ENCODE results near the gene CSRP2.

The CSRP2 gene

DNA sequence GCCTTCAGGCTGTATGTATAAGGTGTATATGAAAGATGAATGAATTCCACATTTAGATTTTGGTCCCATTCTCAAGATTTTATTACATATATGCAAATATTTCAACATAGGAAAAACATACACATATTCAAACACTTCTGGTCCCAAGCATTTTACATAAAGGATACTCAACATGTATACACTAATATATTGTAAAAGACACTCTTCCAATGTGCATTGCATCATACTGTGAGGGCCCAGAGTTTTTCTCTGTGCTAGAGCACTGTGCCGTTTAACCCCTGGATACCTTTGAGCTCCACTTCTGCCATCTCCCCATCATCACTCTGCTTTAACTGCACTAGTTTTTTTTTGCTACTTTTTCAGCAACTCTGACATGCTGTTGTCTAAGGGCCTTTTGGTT lies 66.8 kb downstream of the CSRP2 start:
- no peak for TF ChIP-seq EGR1 (IDR thresholded peaks at IDR 0.05)
- no peak for TF ChIP-seq TAF1 (IDR thresholded peaks at IDR 0.05; ENCODE audit: low read depth)
- no peak for TF ChIP-seq NFIC (IDR thresholded peaks at IDR 0.05)
- TF ChIP-seq TCF12 (IDR thresholded peaks at IDR 0.05; ENCODE audit: low read depth) = no peak
- TF ChIP-seq RAD21 (IDR thresholded peaks at IDR 0.05; ENCODE audit: low read depth) = no peak
- TF ChIP-seq, protein P1, sequence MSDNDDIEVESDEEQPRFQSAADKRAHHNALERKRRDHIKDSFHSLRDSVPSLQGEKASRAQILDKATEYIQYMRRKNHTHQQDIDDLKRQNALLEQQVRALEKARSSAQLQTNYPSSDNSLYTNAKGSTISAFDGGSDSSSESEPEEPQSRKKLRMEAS (IDR thresholded peaks at IDR 0.05) = no peak
- TF ChIP-seq CREB1 (IDR thresholded peaks at IDR 0.05; ENCODE audit: low read depth) = no peak
- TF ChIP-seq, protein P2, sequence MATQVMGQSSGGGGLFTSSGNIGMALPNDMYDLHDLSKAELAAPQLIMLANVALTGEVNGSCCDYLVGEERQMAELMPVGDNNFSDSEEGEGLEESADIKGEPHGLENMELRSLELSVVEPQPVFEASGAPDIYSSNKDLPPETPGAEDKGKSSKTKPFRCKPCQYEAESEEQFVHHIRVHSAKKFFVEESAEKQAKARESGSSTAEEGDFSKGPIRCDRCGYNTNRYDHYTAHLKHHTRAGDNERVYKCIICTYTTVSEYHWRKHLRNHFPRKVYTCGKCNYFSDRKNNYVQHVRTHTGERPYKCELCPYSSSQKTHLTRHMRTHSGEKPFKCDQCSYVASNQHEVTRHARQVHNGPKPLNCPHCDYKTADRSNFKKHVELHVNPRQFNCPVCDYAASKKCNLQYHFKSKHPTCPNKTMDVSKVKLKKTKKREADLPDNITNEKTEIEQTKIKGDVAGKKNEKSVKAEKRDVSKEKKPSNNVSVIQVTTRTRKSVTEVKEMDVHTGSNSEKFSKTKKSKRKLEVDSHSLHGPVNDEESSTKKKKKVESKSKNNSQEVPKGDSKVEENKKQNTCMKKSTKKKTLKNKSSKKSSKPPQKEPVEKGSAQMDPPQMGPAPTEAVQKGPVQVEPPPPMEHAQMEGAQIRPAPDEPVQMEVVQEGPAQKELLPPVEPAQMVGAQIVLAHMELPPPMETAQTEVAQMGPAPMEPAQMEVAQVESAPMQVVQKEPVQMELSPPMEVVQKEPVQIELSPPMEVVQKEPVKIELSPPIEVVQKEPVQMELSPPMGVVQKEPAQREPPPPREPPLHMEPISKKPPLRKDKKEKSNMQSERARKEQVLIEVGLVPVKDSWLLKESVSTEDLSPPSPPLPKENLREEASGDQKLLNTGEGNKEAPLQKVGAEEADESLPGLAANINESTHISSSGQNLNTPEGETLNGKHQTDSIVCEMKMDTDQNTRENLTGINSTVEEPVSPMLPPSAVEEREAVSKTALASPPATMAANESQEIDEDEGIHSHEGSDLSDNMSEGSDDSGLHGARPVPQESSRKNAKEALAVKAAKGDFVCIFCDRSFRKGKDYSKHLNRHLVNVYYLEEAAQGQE (IDR thresholded peaks at IDR 0.05; ENCODE audit: low read depth) = no peak
- TF ChIP-seq, protein P3, sequence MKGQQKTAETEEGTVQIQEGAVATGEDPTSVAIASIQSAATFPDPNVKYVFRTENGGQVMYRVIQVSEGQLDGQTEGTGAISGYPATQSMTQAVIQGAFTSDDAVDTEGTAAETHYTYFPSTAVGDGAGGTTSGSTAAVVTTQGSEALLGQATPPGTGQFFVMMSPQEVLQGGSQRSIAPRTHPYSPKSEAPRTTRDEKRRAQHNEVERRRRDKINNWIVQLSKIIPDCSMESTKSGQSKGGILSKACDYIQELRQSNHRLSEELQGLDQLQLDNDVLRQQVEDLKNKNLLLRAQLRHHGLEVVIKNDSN (IDR thresholded peaks at IDR 0.05) = no peak
- no peak for TF ChIP-seq CEBPB (IDR thresholded peaks at IDR 0.05)
- no peak for TF ChIP-seq YY1 (IDR thresholded peaks at IDR 0.05; ENCODE audit: low read depth)
- no peak for TF ChIP-seq TEAD4 (IDR thresholded peaks at IDR 0.05)
- TF ChIP-seq FOXM1 (IDR thresholded peaks at IDR 0.05; ENCODE audit: borderline replicate concordance, low read depth) = no peak
- TF ChIP-seq EP300 (IDR thresholded peaks at IDR 0.05; ENCODE audit: borderline replicate concordance) = no peak
- TF ChIP-seq ZBTB7A (IDR thresholded peaks at IDR 0.05; ENCODE audit: low read depth) = no peak

DNA sequence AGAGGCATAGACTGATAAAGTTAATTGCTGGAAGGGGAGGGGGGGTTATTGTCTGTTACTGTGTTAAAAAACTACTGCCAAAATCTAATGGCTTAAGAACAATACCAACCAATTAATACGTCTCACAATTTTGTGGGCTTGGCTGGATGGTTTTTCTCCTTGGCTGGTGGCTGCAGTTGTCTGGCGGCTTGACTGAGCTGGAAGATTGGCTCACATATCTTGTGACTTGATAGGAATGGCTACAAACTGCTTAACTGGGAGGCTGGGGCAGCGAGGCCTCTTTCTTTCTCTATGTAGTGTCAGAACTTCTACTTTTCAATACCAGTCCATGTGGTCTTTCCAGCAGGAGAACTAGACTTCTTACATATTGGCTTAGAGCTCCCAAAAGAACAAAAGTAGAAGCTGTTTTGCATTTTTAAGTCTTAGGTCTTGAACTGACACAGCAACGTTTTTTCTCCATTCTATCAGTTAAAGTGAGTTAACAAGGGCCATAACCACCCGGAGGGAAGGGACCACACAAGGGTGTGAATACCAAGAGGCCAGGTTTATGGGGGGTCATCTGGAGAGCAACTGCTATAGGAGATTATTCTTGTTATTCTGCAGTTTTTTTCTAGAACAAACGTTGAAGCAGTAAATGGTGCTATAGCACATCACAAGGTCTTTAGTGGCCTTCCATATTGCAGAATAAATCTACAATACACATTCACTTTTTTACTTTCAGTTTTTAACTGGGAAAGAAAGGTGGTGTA lies 68.0 kb downstream of the CSRP2 start:
- TF ChIP-seq TEAD4 (IDR thresholded peaks at IDR 0.05) = no peak
- TF ChIP-seq TAF1 (IDR thresholded peaks at IDR 0.05; ENCODE audit: low read depth) = no peak
- TF ChIP-seq CEBPB (IDR thresholded peaks at IDR 0.05) = no peak
- no peak for TF ChIP-seq EGR1 (IDR thresholded peaks at IDR 0.05)
- TF ChIP-seq TCF12 (IDR thresholded peaks at IDR 0.05; ENCODE audit: low read depth) = no peak

Data from Ishikawa (cell line).